CD4-positive, alpha-beta T cell treated with Interleukin-15 for 4 hours (primary cell): ENCODE measurements around the gene GJD2.

Experiments used
- DNase-seq: peaks from one replicate; pipeline ENCODE4 v3.0.0-alpha.2; 2020; ENCODE audit warnings: low spot score

GJD2 gene

GRCh38 chr15:34724481-34724880 is 30.3 kb downstream of the GJD2 start:
- no peak for DNase-seq

- DNase-seq, result no peak
These were observed 32.4 kb downstream of the GJD2 start for GRCh38 chr15:34722439-34722836.

- DNase-seq, result no peak
These were observed 32.9 kb downstream of the GJD2 start for GRCh38 chr15:34721802-34722438.

- DNase-seq, result no peak
These were observed 33.5 kb downstream of the GJD2 start for GRCh38 chr15:34721157-34721801.

GRCh38 chr15:34719695-34720094 is 35.1 kb downstream of the GJD2 start:
- DNase-seq, result no peak

- no peak for DNase-seq
These were observed 35.8 kb downstream of the GJD2 start for GRCh38 chr15:34718681-34719665.

GRCh38 chr15:34717729-34718128 is 37.1 kb downstream of the GJD2 start:
- no peak for DNase-seq

- DNase-seq, result no peak
These were observed 38.7 kb downstream of the GJD2 start for GRCh38 chr15:34716111-34716510.

- DNase-seq, result no peak
These were observed 40.2 kb downstream of the GJD2 start for GRCh38 chr15:34714476-34715121.

- DNase-seq, result no peak
These were observed 41.2 kb downstream of the GJD2 start for GRCh38 chr15:34713635-34714034.

- DNase-seq, result no peak
These were observed 44.9 kb downstream of the GJD2 start for GRCh38 chr15:34709866-34710265.

GRCh38 chr15:34708422-34708821 is 46.4 kb downstream of the GJD2 start:
- no peak for DNase-seq

- no peak for DNase-seq
These were observed 53.3 kb downstream of the GJD2 start for GRCh38 chr15:34701536-34701935.
